ENCODE results near the gene NME4.

The NME4 gene

DNA sequence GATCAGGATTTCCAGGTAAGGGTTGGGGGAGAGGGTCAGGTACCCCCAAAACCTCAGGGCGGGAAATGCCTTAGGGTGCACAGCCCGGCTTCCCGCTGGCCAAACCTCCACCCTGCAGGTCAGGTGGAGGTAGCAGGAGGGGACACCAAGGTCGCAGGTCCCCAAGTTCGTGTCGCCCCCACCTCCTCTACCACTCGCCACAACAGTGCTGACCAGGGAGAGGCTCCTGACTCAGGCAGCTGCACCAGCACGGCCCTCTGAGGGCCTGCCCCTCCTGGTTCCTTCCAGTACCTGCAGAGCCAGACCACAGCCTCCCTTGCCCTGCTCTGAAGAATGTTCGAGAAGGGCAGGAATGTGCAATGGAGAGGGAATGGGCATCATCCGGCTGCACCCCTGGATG, 30.5 kb upstream of the NME4 start:
- TF ChIP-seq CEBPB (IDR thresholded peaks at IDR 0.05) (no peak), CREB1 (IDR thresholded peaks at IDR 0.05; ENCODE audit: low read depth) (no peak), EP300 (IDR thresholded peaks at IDR 0.05; ENCODE audit: borderline replicate concordance) (no peak), NFIC (IDR thresholded peaks at IDR 0.05) (no peak), EGR1 (IDR thresholded peaks at IDR 0.05) (no peak), FOXM1 (IDR thresholded peaks at IDR 0.05; ENCODE audit: borderline replicate concordance, low read depth) (no peak), RAD21 (IDR thresholded peaks at IDR 0.05; ENCODE audit: low read depth) (no peak), TCF12 (IDR thresholded peaks at IDR 0.05; ENCODE audit: low read depth) (no peak)
- TF ChIP-seq, protein P1, sequence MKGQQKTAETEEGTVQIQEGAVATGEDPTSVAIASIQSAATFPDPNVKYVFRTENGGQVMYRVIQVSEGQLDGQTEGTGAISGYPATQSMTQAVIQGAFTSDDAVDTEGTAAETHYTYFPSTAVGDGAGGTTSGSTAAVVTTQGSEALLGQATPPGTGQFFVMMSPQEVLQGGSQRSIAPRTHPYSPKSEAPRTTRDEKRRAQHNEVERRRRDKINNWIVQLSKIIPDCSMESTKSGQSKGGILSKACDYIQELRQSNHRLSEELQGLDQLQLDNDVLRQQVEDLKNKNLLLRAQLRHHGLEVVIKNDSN (IDR thresholded peaks at IDR 0.05), result no peak

DNA sequence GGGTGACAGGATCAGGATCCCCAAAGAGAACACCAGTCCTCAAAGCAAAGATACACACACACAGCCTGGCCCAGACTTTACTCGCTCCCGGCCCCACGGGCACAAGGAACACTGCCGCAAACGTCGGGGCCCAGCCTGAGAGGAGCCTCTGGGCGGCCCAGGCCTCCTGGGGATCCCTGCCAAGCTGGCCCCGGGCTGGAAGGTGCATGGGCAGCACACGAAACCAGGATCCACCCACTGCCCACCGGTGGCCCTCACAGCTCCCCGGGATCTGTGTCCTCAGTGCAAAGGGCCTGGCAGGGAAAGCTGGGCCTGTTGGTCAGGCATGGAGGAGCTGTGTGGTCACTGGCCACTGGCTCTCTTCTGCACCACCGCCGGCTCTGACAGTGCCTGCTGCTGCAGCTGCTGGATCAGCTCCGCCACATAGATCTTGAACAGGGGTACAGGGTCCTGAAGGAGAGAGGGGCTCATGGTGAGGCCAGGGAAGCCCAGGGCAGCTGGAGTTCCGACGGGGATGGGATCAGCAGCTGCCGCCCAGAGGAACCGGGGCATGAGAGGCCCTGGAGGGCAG, 29.6 kb upstream of the NME4 start:
- TF ChIP-seq EGR1 (IDR thresholded peaks at IDR 0.05) (no peak), YY1 (IDR thresholded peaks at IDR 0.05; ENCODE audit: low read depth) (no peak), RAD21 (IDR thresholded peaks at IDR 0.05; ENCODE audit: low read depth) (no peak), FOXM1 (IDR thresholded peaks at IDR 0.05; ENCODE audit: borderline replicate concordance, low read depth) (no peak), TEAD4 (IDR thresholded peaks at IDR 0.05) (no peak), TCF12 (IDR thresholded peaks at IDR 0.05; ENCODE audit: low read depth) (no peak), TAF1 (IDR thresholded peaks at IDR 0.05; ENCODE audit: low read depth) (no peak), CEBPB (IDR thresholded peaks at IDR 0.05) (no peak), EP300 (IDR thresholded peaks at IDR 0.05; ENCODE audit: borderline replicate concordance) (no peak), ZBTB7A (IDR thresholded peaks at IDR 0.05; ENCODE audit: low read depth) (no peak), NFIC (IDR thresholded peaks at IDR 0.05) (no peak), CREB1 (IDR thresholded peaks at IDR 0.05; ENCODE audit: low read depth) (no peak)
- TF ChIP-seq, protein P2, sequence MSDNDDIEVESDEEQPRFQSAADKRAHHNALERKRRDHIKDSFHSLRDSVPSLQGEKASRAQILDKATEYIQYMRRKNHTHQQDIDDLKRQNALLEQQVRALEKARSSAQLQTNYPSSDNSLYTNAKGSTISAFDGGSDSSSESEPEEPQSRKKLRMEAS (IDR thresholded peaks at IDR 0.05), result no peak
- TF ChIP-seq, protein P1 (IDR thresholded peaks at IDR 0.05), result no peak
- TF ChIP-seq, protein P3, sequence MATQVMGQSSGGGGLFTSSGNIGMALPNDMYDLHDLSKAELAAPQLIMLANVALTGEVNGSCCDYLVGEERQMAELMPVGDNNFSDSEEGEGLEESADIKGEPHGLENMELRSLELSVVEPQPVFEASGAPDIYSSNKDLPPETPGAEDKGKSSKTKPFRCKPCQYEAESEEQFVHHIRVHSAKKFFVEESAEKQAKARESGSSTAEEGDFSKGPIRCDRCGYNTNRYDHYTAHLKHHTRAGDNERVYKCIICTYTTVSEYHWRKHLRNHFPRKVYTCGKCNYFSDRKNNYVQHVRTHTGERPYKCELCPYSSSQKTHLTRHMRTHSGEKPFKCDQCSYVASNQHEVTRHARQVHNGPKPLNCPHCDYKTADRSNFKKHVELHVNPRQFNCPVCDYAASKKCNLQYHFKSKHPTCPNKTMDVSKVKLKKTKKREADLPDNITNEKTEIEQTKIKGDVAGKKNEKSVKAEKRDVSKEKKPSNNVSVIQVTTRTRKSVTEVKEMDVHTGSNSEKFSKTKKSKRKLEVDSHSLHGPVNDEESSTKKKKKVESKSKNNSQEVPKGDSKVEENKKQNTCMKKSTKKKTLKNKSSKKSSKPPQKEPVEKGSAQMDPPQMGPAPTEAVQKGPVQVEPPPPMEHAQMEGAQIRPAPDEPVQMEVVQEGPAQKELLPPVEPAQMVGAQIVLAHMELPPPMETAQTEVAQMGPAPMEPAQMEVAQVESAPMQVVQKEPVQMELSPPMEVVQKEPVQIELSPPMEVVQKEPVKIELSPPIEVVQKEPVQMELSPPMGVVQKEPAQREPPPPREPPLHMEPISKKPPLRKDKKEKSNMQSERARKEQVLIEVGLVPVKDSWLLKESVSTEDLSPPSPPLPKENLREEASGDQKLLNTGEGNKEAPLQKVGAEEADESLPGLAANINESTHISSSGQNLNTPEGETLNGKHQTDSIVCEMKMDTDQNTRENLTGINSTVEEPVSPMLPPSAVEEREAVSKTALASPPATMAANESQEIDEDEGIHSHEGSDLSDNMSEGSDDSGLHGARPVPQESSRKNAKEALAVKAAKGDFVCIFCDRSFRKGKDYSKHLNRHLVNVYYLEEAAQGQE (IDR thresholded peaks at IDR 0.05; ENCODE audit: low read depth), result no peak

DNA sequence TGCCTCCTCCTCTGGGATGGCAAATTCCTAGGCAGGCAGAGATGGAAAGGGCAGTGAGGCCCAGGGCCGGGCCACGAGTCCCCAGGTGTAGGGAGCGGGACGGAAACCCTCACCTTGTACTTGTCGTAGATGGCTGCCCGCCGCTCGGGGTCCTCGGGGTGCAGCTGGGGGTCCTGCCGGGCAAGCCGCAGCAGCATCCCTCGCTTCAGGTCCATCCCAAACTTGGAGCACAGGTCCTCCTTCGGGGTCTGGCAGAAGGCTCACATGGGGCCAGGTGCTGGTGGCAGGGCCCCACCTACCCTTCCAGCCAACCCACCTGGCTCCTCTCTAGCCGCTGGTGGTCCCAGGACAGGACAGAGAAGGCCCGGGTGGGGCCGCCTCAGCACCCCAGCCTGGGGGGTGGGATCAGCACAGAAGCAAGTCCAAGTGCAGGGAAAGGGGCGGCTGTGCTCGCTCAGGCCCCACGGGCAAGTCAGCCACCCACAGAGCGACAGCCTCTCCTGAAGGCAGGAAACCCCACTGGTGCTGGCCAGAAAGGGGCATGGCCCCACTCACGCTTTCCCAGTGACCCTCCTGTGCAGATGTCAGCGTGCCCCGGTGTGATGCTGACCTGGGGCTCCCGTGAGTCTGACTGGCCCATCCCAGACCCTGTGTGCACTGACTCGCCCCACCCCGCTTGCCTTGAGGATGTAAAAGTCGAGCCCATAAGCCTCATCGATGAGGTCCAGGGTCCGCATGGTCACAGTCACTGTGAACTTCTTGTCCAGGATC, 28.4 kb upstream of the NME4 start:
- TF ChIP-seq EP300 (IDR thresholded peaks at IDR 0.05; ENCODE audit: borderline replicate concordance) (no peak), NFIC (IDR thresholded peaks at IDR 0.05) (no peak), CEBPB (IDR thresholded peaks at IDR 0.05) (no peak), TEAD4 (IDR thresholded peaks at IDR 0.05) (no peak), ZBTB7A (IDR thresholded peaks at IDR 0.05; ENCODE audit: low read depth) (no peak), RAD21 (IDR thresholded peaks at IDR 0.05; ENCODE audit: low read depth) (no peak), TAF1 (IDR thresholded peaks at IDR 0.05; ENCODE audit: low read depth) (no peak), FOXM1 (IDR thresholded peaks at IDR 0.05; ENCODE audit: borderline replicate concordance, low read depth) (no peak), EGR1 (IDR thresholded peaks at IDR 0.05) (no peak), CREB1 (IDR thresholded peaks at IDR 0.05; ENCODE audit: low read depth) (no peak), YY1 (IDR thresholded peaks at IDR 0.05; ENCODE audit: low read depth) (no peak), TCF12 (IDR thresholded peaks at IDR 0.05; ENCODE audit: low read depth) (no peak)
- TF ChIP-seq, protein P3 (IDR thresholded peaks at IDR 0.05; ENCODE audit: low read depth), result no peak
- TF ChIP-seq, protein P2 (IDR thresholded peaks at IDR 0.05), result no peak
- TF ChIP-seq, protein P1 (IDR thresholded peaks at IDR 0.05), result no peak

DNA sequence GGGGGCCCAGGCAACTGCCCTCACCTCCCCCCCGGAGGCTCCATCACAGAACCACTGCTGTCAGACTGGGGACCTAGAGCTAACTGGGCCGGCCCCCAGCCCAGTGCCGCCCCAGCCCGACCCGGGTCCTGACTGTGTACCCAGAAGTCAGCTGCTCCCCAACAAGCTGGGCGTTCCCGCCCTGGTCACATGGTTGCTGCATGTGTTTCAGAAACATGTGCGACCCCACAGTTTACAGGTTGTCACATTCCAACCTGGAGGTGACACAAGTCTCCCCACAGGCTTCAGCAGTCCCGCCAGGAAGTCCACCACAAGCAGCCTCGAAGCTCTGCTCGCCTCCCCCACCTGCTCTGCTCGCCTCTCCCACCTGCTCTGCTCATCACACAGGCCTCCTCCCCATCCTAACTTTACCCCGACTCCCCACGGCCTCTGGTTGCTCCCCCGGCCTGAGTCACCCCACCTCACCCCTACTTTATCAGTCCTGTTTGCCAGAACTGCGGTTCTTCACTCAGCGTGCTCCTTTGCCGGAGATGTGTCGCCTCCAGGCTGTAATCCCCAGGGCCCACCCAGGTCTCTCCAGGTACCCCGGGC, 27.6 kb upstream of the NME4 start:
- TF ChIP-seq, protein P1 (IDR thresholded peaks at IDR 0.05), result peak; percentile 14; the same call in 1 of the 2 replicates
- TF ChIP-seq TCF12 (IDR thresholded peaks at IDR 0.05; ENCODE audit: low read depth), result no peak

All from Ishikawa (cell line).